Motor neuron (in vitro differentiated cells): ENCODE data around the gene NUCKS1. TPM values are rescaled to one million over a fixed set of nuclear protein-coding genes. Genes with fewer than 3 reads are reported as not detected.

ENCODE experiments used
- ATAC-seq, 8 experiments: fragments of 200-7000 bp; cut with Tn5 transposase; replicated peaks in 6 of 8; 2 replicates each; pipeline ENCODE4 v1.8.0; 2021; ENCODE audit warnings: mild to moderate bottlenecking in 8 of 8, moderate library complexity in 8 of 8
- H3K27ac ChIP-seq, 2 donors: fragments of 250-450 bp; sonication (Bioruptor Pico); 2 replicates each; pipeline ENCODE4 v1.9.0; 2021; ENCODE audit warnings: antibody characterized with exemption in 2 of 2, mild to moderate bottlenecking in 2 of 2, moderate library complexity in 1 of 2
- H3K4me1 ChIP-seq, 2 donors: fragments of 250-450 bp; sonication (Bioruptor Pico); replicated peaks in 1 of 2; 2 replicates each; pipeline ENCODE4 v1.6.1; 2021; ENCODE audit warnings: antibody characterized with exemption in 2 of 2, mild to moderate bottlenecking in 2 of 2, moderate library complexity in 1 of 2
- H3K4me3 ChIP-seq, 5 donors: fragments of 250-450 bp; sonication (Bioruptor Pico); 2 replicates each; pipeline ENCODE4 v1.9.0; 2021; ENCODE audit warnings: antibody characterized with exemption in 5 of 5, mild to moderate bottlenecking in 5 of 5, moderate library complexity in 4 of 5
- WGBS, 10 experiments: fragments of 450-650 bp; shearing (Covaris generic); methylation state at CpG; one replicate each; pipeline ENCODE4 v1.0.0; 2022; 5-methylcytosine and 5-hydroxymethylcytosine counted together
- in situ Hi-C, 9 experiments: fragments of 400-800 bp; cut with MboI; loops; one replicate each; pipeline ENCODE4 v1.15.0; 2021; ENCODE audit warnings: low sequenced_read_pairs in 9 of 9, low pct_unique_long_range_greater_than_20kb in 2 of 9; ENCODE audit not compliant: unreplicated experiment in 9 of 9
- total RNA-seq, 8 experiments: library from RNA; unstranded; fragments of 300-600 nt; gene quantifications; 2 replicates each; pipeline versions ENCODE4 v1.2.3 to v1.2.4, GENCODE V29; 2022

Gene NUCKS1
- total RNA-seq, 8 experiments from 2014 or later, result 88.0 to 300 (median 172) TPM

GRCh38 chr1:205667909-205668643 is 81.9 kb downstream of the NUCKS1 start:
- ATAC-seq, result peak in 3 of 8 experiments; percentile 14 to 41 (median 17)
- H3K4me3 ChIP-seq, result no peak overlapping the region
- in situ Hi-C loops, result loop anchor here in 2 of 9 experiments (25.0 kb wide), 2 partner anchors 294 to 319 kb away; no protein-coding TSS in a partner anchor
- peaks cover 26 to 34% of the 10 kb centered on the region in 2 donors for H3K4me1 ChIP-seq
- 38 to 100% (median 88%) methylated on average over 1 to 11 of the region's 11 CpGs; no CpG with 5 or more reads in 1 of the 10 experiments for WGBS, 10 experiments
- H3K27ac ChIP-seq, result no peak overlapping the region

DNA sequence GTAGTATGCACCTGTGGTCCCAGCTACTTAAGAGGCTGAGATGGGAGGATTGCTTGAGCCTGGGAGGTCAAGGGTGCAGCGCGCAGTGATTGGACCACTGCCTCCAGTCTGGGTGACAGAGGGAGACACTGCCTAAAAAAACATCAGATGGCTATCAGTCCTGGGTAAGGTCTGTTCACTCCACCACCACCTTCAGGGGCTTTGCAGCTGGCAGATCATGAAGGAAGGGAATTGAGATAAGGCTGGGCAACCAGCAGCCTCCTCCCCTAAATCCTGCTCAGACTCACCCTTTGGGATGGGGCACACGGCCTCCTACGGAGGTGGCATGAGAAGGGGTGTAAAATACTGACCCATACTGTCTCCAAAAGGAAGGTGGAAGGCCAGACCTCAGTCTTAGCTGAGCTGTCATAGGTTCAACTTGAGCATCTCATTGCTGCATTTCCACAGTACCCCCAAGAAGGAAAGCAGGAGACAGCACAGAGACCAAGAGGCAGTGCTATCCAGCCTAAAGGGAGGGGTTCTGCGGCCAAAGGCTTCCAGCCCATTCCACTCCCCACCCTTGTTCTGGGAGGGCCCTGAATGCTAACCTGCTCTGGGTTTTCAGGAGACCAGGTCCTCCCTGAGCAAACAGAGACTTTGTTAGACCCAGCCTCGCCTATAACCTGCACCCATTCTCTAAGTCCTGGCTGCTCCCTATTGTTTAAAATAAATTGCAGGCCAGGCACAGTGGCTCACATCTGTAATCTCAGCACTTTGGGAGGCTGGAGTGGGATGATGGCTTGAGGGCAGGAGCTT is 83.4 kb downstream of the NUCKS1 start:
- ATAC-seq, result peak in 1 of 8 experiments; percentile 12
- 86 to 100% (median 98%) methylated on average over 1 to 4 of the region's 6 CpGs; no CpG with 5 or more reads in 4 of the 10 experiments for WGBS, 10 experiments
- Histone ChIP-seq H3K27ac (no peak overlapping the region), H3K4me1 (peaks cover 25 to 37% of the 10 kb centered on the region in 2 donors), H3K4me3 (no peak overlapping the region)
- in situ Hi-C loops, result loop anchor here in 2 of 9 experiments (25.0 kb wide), 2 partner anchors 296 to 321 kb away; no protein-coding TSS in a partner anchor

DNA sequence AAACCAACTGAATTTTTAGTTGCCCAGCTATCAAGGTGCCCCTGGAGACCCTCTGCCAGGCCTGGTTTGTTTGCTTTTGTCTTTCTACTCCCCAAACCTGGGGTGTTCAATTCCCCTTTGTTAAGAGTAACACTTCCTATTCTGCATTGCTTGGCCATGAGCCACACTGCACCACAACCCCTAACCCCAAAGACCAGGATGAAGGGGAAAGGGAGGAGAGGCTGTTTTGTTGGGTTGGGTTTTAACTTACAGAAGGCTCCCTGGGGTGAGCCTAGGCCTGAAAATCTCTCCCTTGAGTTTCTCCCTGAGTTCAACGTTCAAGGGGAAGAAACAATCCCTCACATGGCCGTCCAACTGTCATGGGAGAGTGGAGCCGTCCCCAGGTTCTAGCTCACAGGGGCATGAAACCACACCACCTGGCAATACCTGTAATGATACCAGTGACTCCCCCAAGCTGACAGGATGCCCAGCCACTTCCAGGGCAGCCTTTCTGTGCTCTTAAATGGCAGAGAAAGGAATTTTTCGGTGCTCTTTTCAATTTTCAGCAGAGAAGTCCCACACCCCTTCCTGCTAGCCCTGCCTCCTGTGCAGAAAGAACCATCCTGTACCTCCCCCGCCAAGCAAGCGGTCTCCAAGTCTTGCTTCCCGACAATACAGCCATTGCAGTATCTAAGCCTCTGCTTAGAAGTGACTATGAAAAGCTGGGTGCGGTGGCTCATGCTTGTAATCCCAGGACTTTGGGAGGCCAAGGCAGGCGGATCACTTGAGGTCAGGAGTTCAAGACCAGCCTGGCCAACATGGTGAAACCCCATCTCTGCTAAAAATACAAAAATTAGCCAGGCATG is 84.6 kb downstream of the NUCKS1 start:
- H3K4me1 ChIP-seq, result peaks cover 21 to 28% of the 10 kb centered on the region in 2 donors
- ATAC-seq, result peak in 1 of 8 experiments; percentile 24
- WGBS, 10 experiments, result 20 to 62% (median 56%) methylated on average over 1 to 7 of the region's 9 CpGs; no CpG with 5 or more reads in 4 of the 10 experiments
- H3K4me3 ChIP-seq, result no peak overlapping the region
- in situ Hi-C loops, result loop anchor here in 2 of 9 experiments (25.0 kb wide), 2 partner anchors 297 to 322 kb away; no protein-coding TSS in a partner anchor
- H3K27ac ChIP-seq, result no peak overlapping the region

DNA sequence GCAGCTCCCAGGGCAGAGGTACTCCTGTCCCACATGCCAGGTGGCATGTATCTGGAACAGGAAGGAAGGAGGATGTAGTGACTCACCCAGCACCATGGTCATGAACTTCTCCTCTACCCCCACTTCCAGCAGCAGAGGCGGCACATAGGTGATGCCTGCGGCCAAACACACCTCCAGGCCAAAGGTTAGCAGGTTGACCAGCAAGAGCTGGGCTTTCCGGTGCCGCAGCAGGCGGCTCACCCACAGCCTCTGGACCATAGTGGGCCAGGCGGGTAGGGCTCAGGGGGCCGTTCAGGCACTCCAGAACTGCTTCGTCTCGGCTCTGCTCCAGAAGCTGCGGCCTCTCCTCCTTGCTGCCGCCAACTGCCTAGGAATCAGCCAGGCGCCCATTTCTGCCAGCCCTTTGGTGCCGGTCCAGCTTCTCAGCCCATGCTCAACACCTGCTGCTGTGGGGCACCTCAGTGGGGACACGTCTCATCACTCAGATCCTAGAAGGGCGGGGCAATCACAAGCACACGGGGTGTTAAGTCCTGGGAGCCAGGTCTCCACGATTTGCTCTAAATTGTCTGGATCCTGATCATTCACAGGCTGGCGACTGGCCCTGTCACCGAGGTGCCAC is 85.5 kb downstream of the NUCKS1 start:
- WGBS, 10 experiments, result 38 to 100% (median 88%) methylated on average over 1 to 11 of the region's 19 CpGs; no CpG with 5 or more reads in 3 of the 10 experiments
- no peak overlapping the region for H3K4me3 ChIP-seq
- peaks cover 12 to 18% of the 10 kb centered on the region in 2 donors for H3K4me1 ChIP-seq
- in situ Hi-C loops, result loop anchor here in 2 of 9 experiments (25.0 kb wide), 2 partner anchors 298 to 323 kb away; no protein-coding TSS in a partner anchor
- no peak for ATAC-seq
- H3K27ac ChIP-seq, result no peak overlapping the region

GRCh38 chr1:205663286-205663936 is 86.6 kb downstream of the NUCKS1 start:
- WGBS, 10 experiments, result 79 to 100% (median 94%) methylated on average over 1 to 14 of the region's 18 CpGs; no CpG with 5 or more reads in 4 of the 10 experiments
- no peak overlapping the region for H3K27ac ChIP-seq
- no peak overlapping the region for H3K4me3 ChIP-seq
- in situ Hi-C loops, result loop anchor here in 2 of 9 experiments (25.0 kb wide), 2 partner anchors 299 to 324 kb away; no protein-coding TSS in a partner anchor
- no peak for ATAC-seq
- H3K4me1 ChIP-seq, result peaks cover 5 to 7% of the 10 kb centered on the region in 2 donors

Other genes with a start within 250 kb of the NUCKS1 start
- 10 to 100 TPM in 2 of 8 experiments, 1 to 10 TPM in 6; 1.3 to 12.0 (median 2.3) TPM for gene CDK18, start 245.5 kb downstream of the NUCKS1 start, total RNA-seq
- 10 to 100 TPM in 5 of 8 experiments, 1 to 10 TPM in 3; 6.8 to 21.3 (median 11.5) TPM for gene ELK4, start 118.2 kb downstream of the NUCKS1 start, total RNA-seq
- 1 to 10 TPM in 5 of 8 experiments, under 1 TPM in 3; 0.40 to 2.7 (median 2.0) TPM for gene SLC45A3, start 69.7 kb downstream of the NUCKS1 start, total RNA-seq
- gene RAB29, start 25.3 kb upstream of the NUCKS1 start, total RNA-seq, result 10 to 100 TPM in 4 of 8 experiments, 1 to 10 TPM in 4; 1.6 to 26.2 (median 6.6) TPM
- 10 to 100 TPM in 6 of 8 experiments, 1 to 10 TPM in 2; 9.1 to 72.4 (median 16.0) TPM for gene SLC41A1, start 63.0 kb upstream of the NUCKS1 start, total RNA-seq
- gene PM20D1, start 100.0 kb upstream of the NUCKS1 start, total RNA-seq, result 1 to 10 TPM in 2 of 8 experiments, under 1 TPM in 5, not detected in 1; 0.05 to 1.8 (median 0.52) TPM
- 1 to 10 TPM in 1 of 8 experiments, under 1 TPM in 5, not detected in 2; 0.05 to 2.0 (median 0.33) TPM for gene SLC26A9, start 193.3 kb upstream of the NUCKS1 start, total RNA-seq